Astrocyte (in vitro differentiated cells and primary cell): Measurements from ENCODE around the gene PRRG1. TPM values are rescaled to one million over a fixed set of nuclear protein-coding genes. Genes with fewer than 3 reads are reported as not detected.

ENCODE experiments used
- DNase-seq: peaks from one replicate; pipeline ENCODE4 v3.0.0-alpha.2; 2010; ENCODE audit warnings: low read depth
- FAIRE-seq: peaks from 2 replicates; lab custom pipeline; 2011; peaks lifted over from hg19 to GRCh38; lab: Jason Lieb, UNC
- H2AFZ ChIP-seq: 2 replicates; pipeline ENCODE4 v1.6.0; 2012; ENCODE audit warnings: low read depth, low read length, inconsistent platforms
- H3K27ac ChIP-seq: 2 replicates; pipeline ENCODE4 v1.5.1; 2011; ENCODE audit warnings: low read depth, low read length, inconsistent platforms
- H3K27me3 ChIP-seq: 2 replicates; pipeline ENCODE4 v1.6.0; 2011; ENCODE audit warnings: low read length, inconsistent platforms; ENCODE audit not compliant: insufficient read depth
- H3K36me3 ChIP-seq: 2 replicates; pipeline ENCODE4 v1.5.1; 2011; ENCODE audit warnings: low read length, inconsistent platforms; ENCODE audit not compliant: insufficient read depth
- H3K4me1 ChIP-seq: 2 replicates; pipeline ENCODE4 v1.5.1; 2011; ENCODE audit warnings: low read length, inconsistent platforms; ENCODE audit not compliant: insufficient read depth
- H3K4me2 ChIP-seq: 2 replicates; pipeline ENCODE4 v1.6.0; 2012; ENCODE audit warnings: low read length, inconsistent platforms
- H3K4me3 ChIP-seq: 2 replicates; pipeline ENCODE4 v1.5.1; 2011; ENCODE audit warnings: low read depth, mild to moderate bottlenecking, low read length, inconsistent platforms; ENCODE audit not compliant: insufficient read depth
- H3K79me2 ChIP-seq: 2 replicates; pipeline ENCODE4 v1.6.0; 2012; ENCODE audit warnings: mild to moderate bottlenecking, low read length, inconsistent platforms; ENCODE audit not compliant: insufficient read depth
- H3K9ac ChIP-seq: 2 replicates; pipeline ENCODE4 v1.6.0; 2012; ENCODE audit warnings: mild to moderate bottlenecking, low read length, inconsistent platforms
- H3K9me3 ChIP-seq: 2 replicates; pipeline ENCODE4 v1.5.1; 2012; ENCODE audit warnings: low read depth, mild to moderate bottlenecking, low read length, inconsistent platforms; ENCODE audit not compliant: insufficient read depth
- H4K20me1 ChIP-seq: 2 replicates; pipeline ENCODE4 v1.6.0; 2012; ENCODE audit warnings: low read length, inconsistent platforms; ENCODE audit not compliant: insufficient read depth
- H3K27ac Mint-ChIP-seq: one replicate; pipeline ENCODE4 v1.8.0; 2021; ENCODE audit warnings: mild to moderate bottlenecking, mixed read lengths; ENCODE audit not compliant: unreplicated experiment
- H3K27me3 Mint-ChIP-seq: one replicate; pipeline ENCODE4 v1.8.0; 2021; ENCODE audit warnings: low read depth, mixed read lengths; ENCODE audit not compliant: unreplicated experiment
- H3K36me3 Mint-ChIP-seq: one replicate; pipeline ENCODE4 v1.8.0; 2021; ENCODE audit warnings: low read depth, mixed read lengths; ENCODE audit not compliant: unreplicated experiment
- H3K4me1 Mint-ChIP-seq: one replicate; pipeline ENCODE4 v1.8.0; 2021; ENCODE audit warnings: low read depth, mixed read lengths; ENCODE audit not compliant: unreplicated experiment
- H3K4me3 Mint-ChIP-seq: one replicate; pipeline ENCODE4 v1.8.0; 2021; ENCODE audit warnings: mild to moderate bottlenecking, moderate library complexity, mixed read lengths; ENCODE audit not compliant: unreplicated experiment
- H3K9me3 Mint-ChIP-seq: one replicate; pipeline ENCODE4 v1.8.0; 2021; ENCODE audit warnings: mild to moderate bottlenecking, mixed read lengths; ENCODE audit not compliant: unreplicated experiment
- CTCF ChIP-seq: IDR thresholded peaks from 2 replicates; pipeline ENCODE4 v1.5.1; 2011; ENCODE audit warnings: low read depth, mild to moderate bottlenecking, inconsistent platforms, low read length, moderate library complexity; ENCODE audit not compliant: insufficient read depth
- EZH2 ChIP-seq: IDR thresholded peaks from 2 replicates; pipeline ENCODE4 v1.6.1; 2012; ENCODE audit warnings: mild to moderate bottlenecking, low read length, inconsistent platforms; ENCODE audit not compliant: insufficient read depth
- total RNA-seq: library from RNA; stranded (reverse); gene quantifications from 2 replicates; pipeline ENCODE4 v1.2.1, GENCODE V29; 2021

The PRRG1 gene
- total RNA-seq, 1 donor from 2014 or later, result 33.7 TPM

- no peak overlapping the region for H3K4me2 ChIP-seq
- no peaks in the 10 kb centered on the region for H4K20me1 ChIP-seq
- H3K36me3 ChIP-seq, result no peaks in the 10 kb centered on the region
- Mint-ChIP-seq H3K27ac (no peak overlapping the region), H3K4me3 (no peak overlapping the region), H3K27me3 (no peaks in the 10 kb centered on the region), H3K9me3 (no peaks in the 10 kb centered on the region), H3K4me1 (no peaks in the 10 kb centered on the region), H3K36me3 (peaks cover 8% of the 10 kb centered on the region)
- no peaks in the 10 kb centered on the region for H3K27me3 ChIP-seq
- H3K9ac ChIP-seq, result no peak overlapping the region
- no peak for TF ChIP-seq CTCF
- TF ChIP-seq EZH2, result no peak
- no peaks in the 10 kb centered on the region for H3K9me3 ChIP-seq
- no peak overlapping the region for H3K4me3 ChIP-seq
- no peak for DNase-seq
- peak; percentile 23 for FAIRE-seq
- H3K4me1 ChIP-seq, result no peaks in the 10 kb centered on the region
- H2AFZ ChIP-seq, result no peak overlapping the region
- no peaks in the 10 kb centered on the region for H3K79me2 ChIP-seq
- H3K27ac ChIP-seq, result no peak overlapping the region
Observed at GRCh38 chrX:37445182-37445581, 96.0 kb downstream of the PRRG1 start.

GRCh38 chrX:37453821-37454220 is 104.7 kb downstream of the PRRG1 start:
- Histone ChIP-seq H3K9ac (no peak overlapping the region), H3K4me3 (no peak overlapping the region), H3K79me2 (no peaks in the 10 kb centered on the region), H3K27me3 (no peaks in the 10 kb centered on the region), H3K36me3 (no peaks in the 10 kb centered on the region), H3K9me3 (no peaks in the 10 kb centered on the region), H3K4me2 (no peak overlapping the region), H3K27ac (no peak overlapping the region), H2AFZ (no peak overlapping the region), H4K20me1 (no peaks in the 10 kb centered on the region), H3K4me1 (peaks cover 13% of the 10 kb centered on the region)
- no peaks in the 10 kb centered on the region for H3K9me3 Mint-ChIP-seq
- H3K4me1 Mint-ChIP-seq, result peaks cover 18% of the 10 kb centered on the region
- TF ChIP-seq EZH2 (no peak), CTCF (no peak)
- no peak for FAIRE-seq
- H3K36me3 Mint-ChIP-seq, result peaks cover 3% of the 10 kb centered on the region
- no peak for DNase-seq
- H3K27me3 Mint-ChIP-seq, result no peaks in the 10 kb centered on the region
- H3K27ac Mint-ChIP-seq, result no peak overlapping the region
- H3K4me3 Mint-ChIP-seq, result no peak overlapping the region

- Mint-ChIP-seq H3K4me1 (peaks cover 22% of the 10 kb centered on the region), H3K4me3 (no peak overlapping the region), H3K27me3 (no peaks in the 10 kb centered on the region), H3K9me3 (no peaks in the 10 kb centered on the region), H3K27ac (no peak overlapping the region), H3K36me3 (peaks cover 3% of the 10 kb centered on the region)
- DNase-seq (peak; percentile 70), FAIRE-seq (peak; percentile 96)
- TF ChIP-seq EZH2, result no peak
- no peak for TF ChIP-seq CTCF
- Histone ChIP-seq H3K9me3 (no peaks in the 10 kb centered on the region), H3K4me3 (no peak overlapping the region), H3K4me1 (peaks cover 13% of the 10 kb centered on the region), H2AFZ (no peak overlapping the region), H3K27ac (no peak overlapping the region), H3K79me2 (no peaks in the 10 kb centered on the region), H3K9ac (no peak overlapping the region), H4K20me1 (no peaks in the 10 kb centered on the region), H3K36me3 (no peaks in the 10 kb centered on the region), H3K27me3 (no peaks in the 10 kb centered on the region), H3K4me2 (peak overlapping the region; percentile 56)
Observed at GRCh38 chrX:37454537-37455285, 105.5 kb downstream of the PRRG1 start.
